Right lobe of liver (tissue), 6 donors: Measurements from ENCODE around the gene PSMD13. TPM values are rescaled to one million over a fixed set of nuclear protein-coding genes. Genes with fewer than 3 reads are reported as not detected.

Experiments
- ATAC-seq, 4 donors: fragments of 200-7000 bp; cut with Tn5 transposase; one replicate each; pipeline ENCODE4 v1.9.1; 2020; ENCODE audit warnings: mild to moderate bottlenecking in 4 of 4, moderate library complexity in 4 of 4
- DNase-seq, 3 donors: peaks; one replicate each; pipeline ENCODE4 v3.0.0-alpha.2; 2020
- H3K27ac ChIP-seq, 3 donors: fragments of 200-600 bp; one replicate each; pipeline ENCODE4 v1.8.0; 2022
- H3K27me3 ChIP-seq, 2 donors: fragments of 200-600 bp; one replicate each; pipeline ENCODE4 v1.8.0; 2022
- H3K36me3 ChIP-seq, 4 donors: fragments of 200-600 bp; sonication (generic) in 1 of 4; one replicate each; pipeline versions ENCODE4 v1.5.1 to v1.8.0; 2017 to 2022; ENCODE audit warnings: control low read depth in 1 of 4
- H3K4me1 ChIP-seq, 4 donors: fragments of 200-600 bp; sonication (generic) in 1 of 4; one replicate each; pipeline versions ENCODE4 v1.5.1 to v1.8.0; 2017 to 2022; ENCODE audit warnings: control low read depth in 1 of 4
- H3K4me3 ChIP-seq, 3 donors: fragments of 200-600 bp; one replicate each; pipeline ENCODE4 v1.8.0; 2022
- H3K9me3 ChIP-seq, 4 donors: fragments of 200-600 bp; sonication (generic) in 1 of 4; one replicate each; pipeline versions ENCODE4 v1.5.1 to v1.8.0; 2017 to 2022; ENCODE audit warnings: control low read depth in 1 of 4
- POLR2A ChIP-seq: fragments of 450-650 bp; IDR thresholded peaks from one replicate; pipeline ENCODE4 v1.6.1; 2017; ENCODE audit warnings: antibody characterized with exemption, mild to moderate bottlenecking
- WGBS: methylation state at CpG from one replicate; pipeline ENCODE4 v1.1.6; 2018; ENCODE audit warnings: low coverage, low lambda C conversion rate; ENCODE audit not compliant: insufficient coverage; ENCODE audit errors: missing lambda C conversion rate; 5-methylcytosine and 5-hydroxymethylcytosine counted together
- intact Hi-C, 2 donors: fragments of 100-400 bp; cut with DNase I; formaldehyde crosslinking; loops; one replicate each; pipeline versions ENCODE4 v1.11.2 to v1.14.1; 2022
- total RNA-seq, 6 experiments: library from RNA; depleted of rRNA in 2 of 6; stranded (reverse); fragments of >200 nt in 2 of 6; fragmentation: NEBNext Ultra II Directional in 3 of 6; extraction: Animal tissue kit (Norgen Biotek cat#: 25700) in 3 of 6; gene quantifications; one replicate each; pipeline versions ENCODE4 v1.1.0 to v1.2.4, GENCODE V29; 2016 to 2023
- TF ChIP-seq, protein P1 (sequence below), 4 donors: fragments of 200-600 bp in 3 of 4; fragments of 450-650 bp in 1 of 4; IDR thresholded peaks; one replicate each; pipeline versions ENCODE4 v1.5.1 to v1.8.0; 2016 to 2022; ENCODE audit warnings: antibody characterized with exemption in 4 of 4, mild to moderate bottlenecking in 2 of 4
- donor health status: DM: no; HTN: yes; CAD: no.
- donor health status: DM: no; HTN: no; CAD: no.
- donor health status: DM: no; HTN: no; CAD: no.
- donor health status: DM: no; HTN: yes; CAD: no.
- donor health status: DM: no; HTN: yes; CAD: no.

Gene PSMD13
- total RNA-seq, 6 experiments from 2014 or later: 46.1 to 71.5 (median 48.7) TPM

DNA sequence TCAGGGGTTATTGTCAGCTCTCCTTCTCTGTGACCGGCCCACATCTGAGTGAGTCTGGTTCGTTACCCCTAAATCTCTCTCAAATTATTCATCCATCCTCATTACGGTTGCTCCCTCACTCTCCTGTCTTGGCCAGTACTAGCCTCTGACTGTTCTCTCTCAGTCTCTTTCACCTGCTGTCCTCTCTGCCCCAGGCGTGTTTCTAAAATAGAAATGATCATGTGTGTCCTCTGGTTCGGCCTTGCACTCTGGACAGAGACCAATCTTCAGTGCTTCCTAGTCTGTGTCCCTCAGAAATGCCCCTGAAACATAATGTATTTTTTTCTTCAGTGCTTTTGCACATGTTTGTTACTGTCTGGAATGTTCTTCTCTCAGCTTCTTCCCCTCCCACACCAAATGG lies 4.9 kb downstream of the PSMD13 start:
- ATAC-seq (no peak), DNase-seq (no peak)
- Histone ChIP-seq H3K27me3 (no peaks in the 10 kb centered on the region), H3K4me1 (peaks cover 0 to 13% (median 6%) of the 10 kb centered on the region in 4 donors), H3K27ac (no peak overlapping the region), H3K4me3 (no peak overlapping the region), H3K36me3 (peaks cover 0 to 52% (median 26%) of the 10 kb centered on the region in 4 donors), H3K9me3 (no peaks in the 10 kb centered on the region)
- intact Hi-C loops: no loop called here
- TF ChIP-seq POLR2A: no peak
- TF ChIP-seq, protein P1, sequence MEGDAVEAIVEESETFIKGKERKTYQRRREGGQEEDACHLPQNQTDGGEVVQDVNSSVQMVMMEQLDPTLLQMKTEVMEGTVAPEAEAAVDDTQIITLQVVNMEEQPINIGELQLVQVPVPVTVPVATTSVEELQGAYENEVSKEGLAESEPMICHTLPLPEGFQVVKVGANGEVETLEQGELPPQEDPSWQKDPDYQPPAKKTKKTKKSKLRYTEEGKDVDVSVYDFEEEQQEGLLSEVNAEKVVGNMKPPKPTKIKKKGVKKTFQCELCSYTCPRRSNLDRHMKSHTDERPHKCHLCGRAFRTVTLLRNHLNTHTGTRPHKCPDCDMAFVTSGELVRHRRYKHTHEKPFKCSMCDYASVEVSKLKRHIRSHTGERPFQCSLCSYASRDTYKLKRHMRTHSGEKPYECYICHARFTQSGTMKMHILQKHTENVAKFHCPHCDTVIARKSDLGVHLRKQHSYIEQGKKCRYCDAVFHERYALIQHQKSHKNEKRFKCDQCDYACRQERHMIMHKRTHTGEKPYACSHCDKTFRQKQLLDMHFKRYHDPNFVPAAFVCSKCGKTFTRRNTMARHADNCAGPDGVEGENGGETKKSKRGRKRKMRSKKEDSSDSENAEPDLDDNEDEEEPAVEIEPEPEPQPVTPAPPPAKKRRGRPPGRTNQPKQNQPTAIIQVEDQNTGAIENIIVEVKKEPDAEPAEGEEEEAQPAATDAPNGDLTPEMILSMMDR (IDR thresholded peaks at IDR 0.05): no peak
- WGBS: 93% methylated on average over 5 of the region's 5 CpGs

DNA sequence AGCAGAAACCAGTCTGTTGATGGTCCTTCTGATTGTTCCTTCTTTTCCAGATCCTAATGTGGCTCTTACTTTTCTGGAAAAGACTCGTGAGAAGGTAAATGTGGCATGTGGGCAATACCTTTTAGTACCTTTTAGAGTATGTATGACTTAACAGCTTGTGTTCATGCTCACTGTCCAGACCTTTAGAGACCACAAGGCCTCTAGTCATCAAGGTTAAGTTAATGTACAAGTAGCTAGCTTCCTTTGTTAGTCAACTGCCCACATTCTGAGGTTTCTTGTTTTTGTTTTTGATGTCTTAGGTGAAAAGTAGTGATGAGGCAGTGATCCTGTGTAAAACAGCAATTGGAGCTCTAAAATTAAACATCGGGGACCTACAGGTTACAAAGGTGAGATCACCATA lies 7.6 kb downstream of the PSMD13 start:
- Histone ChIP-seq H3K4me1 (no peaks in the 10 kb centered on the region), H3K4me3 (no peak overlapping the region), H3K27ac (no peak overlapping the region), H3K9me3 (no peaks in the 10 kb centered on the region), H3K36me3 (peaks cover 0 to 77% (median 37%) of the 10 kb centered on the region in 4 donors), H3K27me3 (no peaks in the 10 kb centered on the region)
- no peak for TF ChIP-seq POLR2A
- TF ChIP-seq, protein P1 (IDR thresholded peaks at IDR 0.05): no peak
- 92% methylated on average over 2 of the region's 2 CpGs for WGBS
- intact Hi-C loops: no loop called here
- ATAC-seq (no peak), DNase-seq (no peak)

- H3K27ac ChIP-seq: no peak overlapping the region
- TF ChIP-seq, protein P1 (IDR thresholded peaks at IDR 0.05): no peak
- H3K36me3 ChIP-seq: peaks cover 0 to 86% (median 42%) of the 10 kb centered on the region in 4 donors
- no peaks in the 10 kb centered on the region for H3K27me3 ChIP-seq
- DNase-seq: no peak
- H3K4me1 ChIP-seq: no peaks in the 10 kb centered on the region
- H3K4me3 ChIP-seq: no peak overlapping the region
- ATAC-seq: no peak
- 89% methylated on average over 8 of the region's 8 CpGs for WGBS
- H3K9me3 ChIP-seq: no peaks in the 10 kb centered on the region
- intact Hi-C loops: loop anchor here in 1 of 2 donors (5.0 kb wide), 1 partner anchor 47 kb away; no protein-coding TSS in a partner anchor
These were observed 12.3 kb downstream of the PSMD13 start for GRCh38 chr11:249062-249461.

GRCh38 chr11:250274-250673 lies 13.5 kb downstream of the PSMD13 start:
- Histone ChIP-seq H3K4me3 (no peak overlapping the region), H3K4me1 (no peaks in the 10 kb centered on the region), H3K27me3 (no peaks in the 10 kb centered on the region), H3K36me3 (peaks cover 0 to 74% (median 31%) of the 10 kb centered on the region in 4 donors), H3K27ac (no peak overlapping the region), H3K9me3 (no peaks in the 10 kb centered on the region)
- DNase-seq (no peak), ATAC-seq (no peak)
- TF ChIP-seq, protein P1 (IDR thresholded peaks at IDR 0.05): no peak
- no peak for TF ChIP-seq POLR2A
- intact Hi-C loops: loop anchor here in 1 of 2 donors (10.0 kb wide), 1 partner anchor 115 kb away; the partner anchor contains the start of gene B4GALNT4
- WGBS: 79% methylated on average over 4 of the region's 5 CpGs
